ENCODE results near the gene SLC6A13. TPM values are rescaled to one million over a fixed set of nuclear protein-coding genes. Genes with fewer than 3 reads are reported as not detected.
A peak's percentile ranks its signal among the peaks of the same experiment; 100 is the strongest.

Gene SLC6A13
- not detected in 2 replicates for total RNA-seq (2021)
- Bru-seq, nascent RNA, result percentile 22 among the genes with signal in this experiment
- BruChase-seq, experiment 1, labeled RNA remaining after a 2-hour chase, result percentile 23 among the genes with signal in this experiment
- percentile 26 among the genes with signal in this experiment for BruChase-seq, experiment 2, labeled RNA remaining after a 6-hour chase
- long read RNA-seq, result 0 reads

DNA sequence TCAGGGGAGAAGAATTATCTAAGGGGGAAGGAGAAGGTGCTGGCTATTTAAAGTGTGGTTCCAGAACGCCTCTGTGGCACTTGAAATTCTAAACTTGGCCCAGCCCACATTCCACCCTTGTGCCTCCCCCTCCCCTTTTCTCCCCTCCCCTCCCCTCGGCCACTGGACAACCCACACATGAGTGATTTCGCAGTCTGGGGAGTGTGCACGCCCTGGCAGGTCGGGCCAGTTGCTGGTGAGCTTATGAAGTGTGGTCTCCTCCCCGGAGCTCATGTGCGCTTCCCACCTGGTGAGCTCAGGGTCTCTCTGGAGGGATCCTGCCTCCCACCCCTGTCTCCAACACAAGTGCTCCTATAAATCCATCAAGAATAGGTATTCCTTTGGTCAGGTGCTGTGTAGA lies at the start of gene SLC6A13:
SLC6A13 (minus strand) TSS at position 20 of the 400 bp plus-strand sequence. CDS start 2,784 bp downstream, outside the sequence.
- H3K27ac ChIP-seq (ENCODE audit: low read depth, low read length, poor library complexity, severe bottlenecking), result no peak within 1 kb of the TSS
- H3K4me3 ChIP-seq (ENCODE audit: low read depth, low read length, poor library complexity, severe bottlenecking), result no peak within 1 kb of the TSS
- ChIA-PET POLR2A (ENCODE audit: low non-redundant PET) (no interaction called here), CTCF (no interaction called here)
- no peak for DNase-seq (ENCODE audit: low spot score)
- H3K9me3 ChIP-seq (ENCODE audit: low read depth, low read length, poor library complexity, severe bottlenecking), result no peaks in the 10 kb centered on the region
- TF ChIP-seq, protein P1, sequence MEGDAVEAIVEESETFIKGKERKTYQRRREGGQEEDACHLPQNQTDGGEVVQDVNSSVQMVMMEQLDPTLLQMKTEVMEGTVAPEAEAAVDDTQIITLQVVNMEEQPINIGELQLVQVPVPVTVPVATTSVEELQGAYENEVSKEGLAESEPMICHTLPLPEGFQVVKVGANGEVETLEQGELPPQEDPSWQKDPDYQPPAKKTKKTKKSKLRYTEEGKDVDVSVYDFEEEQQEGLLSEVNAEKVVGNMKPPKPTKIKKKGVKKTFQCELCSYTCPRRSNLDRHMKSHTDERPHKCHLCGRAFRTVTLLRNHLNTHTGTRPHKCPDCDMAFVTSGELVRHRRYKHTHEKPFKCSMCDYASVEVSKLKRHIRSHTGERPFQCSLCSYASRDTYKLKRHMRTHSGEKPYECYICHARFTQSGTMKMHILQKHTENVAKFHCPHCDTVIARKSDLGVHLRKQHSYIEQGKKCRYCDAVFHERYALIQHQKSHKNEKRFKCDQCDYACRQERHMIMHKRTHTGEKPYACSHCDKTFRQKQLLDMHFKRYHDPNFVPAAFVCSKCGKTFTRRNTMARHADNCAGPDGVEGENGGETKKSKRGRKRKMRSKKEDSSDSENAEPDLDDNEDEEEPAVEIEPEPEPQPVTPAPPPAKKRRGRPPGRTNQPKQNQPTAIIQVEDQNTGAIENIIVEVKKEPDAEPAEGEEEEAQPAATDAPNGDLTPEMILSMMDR (conservative IDR thresholded peaks at IDR 0.05; ENCODE audit: low read depth, low read length), result no peak
- no peak for TF ChIP-seq EZH2 (IDR thresholded peaks at IDR 0.05; ENCODE audit: borderline replicate concordance, low read depth, low read length, poor library complexity, severe bottlenecking)
- no peaks in the 10 kb centered on the region for H3K4me1 ChIP-seq (ENCODE audit: insufficient read depth, low read length, poor library complexity, severe bottlenecking)
- H3K36me3 ChIP-seq (ENCODE audit: insufficient read depth, low read length, poor library complexity, severe bottlenecking), result no peaks in the 10 kb centered on the region
- peaks cover 10% of the 10 kb centered on the region for H3K27me3 ChIP-seq (replicated peaks; ENCODE audit: insufficient read depth, low read depth, low read length, poor library complexity)
- intact Hi-C loops (cut with micrococcal nuclease; ENCODE audit: unreplicated experiment), result no loop called here
- BruUV-seq (replicated peaks), result no TSS peak

DNA sequence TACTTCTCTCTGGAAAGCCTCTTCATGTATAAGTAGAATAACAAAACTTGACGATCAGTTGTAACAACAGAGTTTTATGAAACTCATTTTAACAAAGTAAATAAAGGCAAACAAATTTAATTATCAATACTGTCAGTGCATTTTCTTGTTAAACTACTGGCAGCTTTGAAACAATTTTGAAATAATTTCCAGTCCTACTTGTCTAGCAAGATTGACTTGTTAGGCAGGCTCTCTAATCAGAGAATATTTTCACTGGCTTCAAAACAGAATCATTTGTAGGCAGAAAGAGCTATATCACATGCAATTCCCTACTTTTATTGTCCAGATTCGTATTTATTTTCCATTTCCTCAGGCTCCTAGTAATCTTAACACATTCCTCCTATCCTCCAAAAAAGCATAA lies 45.9 kb upstream of the SLC6A13 start:
- CTCF ChIA-PET, result no interaction called here

DNA sequence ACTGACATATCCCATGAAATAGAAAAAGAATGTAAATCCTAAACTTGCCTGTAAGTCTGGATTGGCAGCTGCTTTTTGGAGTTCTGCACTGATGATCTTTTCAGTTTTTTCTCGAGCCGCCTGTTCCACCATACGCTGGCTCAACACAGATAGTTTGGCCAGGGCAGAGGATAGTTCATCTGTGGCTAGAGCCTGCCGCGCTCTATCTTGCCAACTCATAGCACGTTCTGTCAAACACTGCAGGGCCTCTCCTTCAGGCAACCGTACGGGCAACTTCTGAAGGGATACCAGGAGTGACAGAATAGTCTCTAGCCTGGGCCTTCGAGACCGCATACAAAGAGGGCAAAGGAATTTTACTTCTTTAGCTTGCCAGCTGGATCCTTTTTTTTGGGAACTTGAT lies 44.8 kb upstream of the SLC6A13 start:
- TF ChIP-seq, protein P1 (conservative IDR thresholded peaks at IDR 0.05; ENCODE audit: low read depth, low read length), result no peak
- TF ChIP-seq EZH2 (IDR thresholded peaks at IDR 0.05; ENCODE audit: borderline replicate concordance, low read depth, low read length, poor library complexity, severe bottlenecking), result no peak
- H3K9me3 ChIP-seq (ENCODE audit: low read depth, low read length, poor library complexity, severe bottlenecking), result no peaks in the 10 kb centered on the region
- peaks cover 79% of the 10 kb centered on the region for H3K36me3 ChIP-seq (ENCODE audit: insufficient read depth, low read length, poor library complexity, severe bottlenecking)
- TSS peak; percentile 72 for BruUV-seq (replicated peaks)
- DNase-seq (ENCODE audit: low spot score), result no peak
- no peaks in the 10 kb centered on the region for H3K27me3 ChIP-seq (replicated peaks; ENCODE audit: insufficient read depth, low read depth, low read length, poor library complexity)
- peaks cover 4% of the 10 kb centered on the region for H3K4me1 ChIP-seq (ENCODE audit: insufficient read depth, low read length, poor library complexity, severe bottlenecking)
- ChIA-PET POLR2A (ENCODE audit: low non-redundant PET) (no interaction called here), CTCF (no interaction called here)
- no peak overlapping the region for H3K27ac ChIP-seq (ENCODE audit: low read depth, low read length, poor library complexity, severe bottlenecking)
- intact Hi-C loops (cut with micrococcal nuclease; ENCODE audit: unreplicated experiment), result no loop called here
- H3K4me3 ChIP-seq (ENCODE audit: low read depth, low read length, poor library complexity, severe bottlenecking), result no peak overlapping the region

More for the DNA sequence above, 45.9 kb upstream of the SLC6A13 start:
- H3K4me1 ChIP-seq (ENCODE audit: insufficient read depth, low read length, poor library complexity, severe bottlenecking), result peaks cover 4% of the 10 kb centered on the region
- intact Hi-C loops (cut with micrococcal nuclease; ENCODE audit: unreplicated experiment), result no loop called here
- H3K9me3 ChIP-seq (ENCODE audit: low read depth, low read length, poor library complexity, severe bottlenecking), result no peaks in the 10 kb centered on the region
- POLR2A ChIA-PET (ENCODE audit: low non-redundant PET), result no interaction called here
- H3K27ac ChIP-seq (ENCODE audit: low read depth, low read length, poor library complexity, severe bottlenecking), result no peak overlapping the region
- no peaks in the 10 kb centered on the region for H3K27me3 ChIP-seq (replicated peaks; ENCODE audit: insufficient read depth, low read depth, low read length, poor library complexity)
- peaks cover 83% of the 10 kb centered on the region for H3K36me3 ChIP-seq (ENCODE audit: insufficient read depth, low read length, poor library complexity, severe bottlenecking)
- BruUV-seq (replicated peaks), result no TSS peak
- H3K4me3 ChIP-seq (ENCODE audit: low read depth, low read length, poor library complexity, severe bottlenecking), result no peak overlapping the region
- no peak for TF ChIP-seq EZH2 (IDR thresholded peaks at IDR 0.05; ENCODE audit: borderline replicate concordance, low read depth, low read length, poor library complexity, severe bottlenecking)
- TF ChIP-seq, protein P1 (conservative IDR thresholded peaks at IDR 0.05; ENCODE audit: low read depth, low read length), result no peak
- DNase-seq (ENCODE audit: low spot score), result no peak
